ENCODE data around the gene TIMP3. TPM values are rescaled to one million over a fixed set of nuclear protein-coding genes. Genes with fewer than 3 reads are reported as not detected.

The TIMP3 gene
- total and polyA plus RNA-seq, 2 of the 4 experiments (the other 2 are of a cell fraction) = 98.8 to 179 TPM

DNA sequence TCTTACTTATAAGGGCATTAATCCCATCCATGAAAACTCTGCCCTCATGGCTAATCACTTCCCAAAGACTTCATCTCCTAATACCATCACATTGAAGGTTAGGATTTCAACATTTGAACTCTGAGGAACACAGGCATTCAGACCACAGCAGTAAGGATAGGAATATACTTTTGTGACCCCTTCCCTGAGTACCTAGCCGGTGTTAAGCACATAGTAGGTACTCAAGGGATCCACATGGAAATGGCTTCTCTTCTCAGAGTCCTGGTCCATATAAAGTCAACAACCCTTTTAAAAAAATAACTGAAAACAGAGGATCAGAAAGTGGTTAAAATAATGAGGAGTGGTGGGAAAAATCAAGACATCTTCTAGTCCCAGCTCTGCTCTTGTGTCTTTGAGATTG, 78.0 kb downstream of the TIMP3 start:
- no peak overlapping the region for H2BK15ac ChIP-seq (ENCODE audit: low read depth, low read length)
- H3K9me3 ChIP-seq (ENCODE audit: control insufficient read depth, insufficient read depth, low read length) = no peaks in the 10 kb centered on the region
- H3K27ac ChIP-seq (ENCODE audit: insufficient read depth, low read length) = no peak overlapping the region
- no peak overlapping the region for H3K9ac ChIP-seq (ENCODE audit: low read depth, low read length)
- H3K4ac ChIP-seq (ENCODE audit: low read depth, low read length) = no peak overlapping the region
- intact Hi-C loops (cut with micrococcal nuclease) (no loop called here), in situ Hi-C loops (cut with MboI; ENCODE audit: low sequenced_read_pairs) (no loop called here), dilution Hi-C loops (cut with HindIII; ENCODE audit: low sequenced_read_pairs, unreplicated experiment) (no loop called here)
- no peak overlapping the region for H2AK5ac ChIP-seq (ENCODE audit: low read depth, low read length)
- H3K18ac ChIP-seq (ENCODE audit: low read depth, low read length) = no peak overlapping the region
- ATAC-seq (ENCODE audit: low read depth) (no peak), DNase-seq (no peak)
- no peak overlapping the region for H3K14ac ChIP-seq (replicated peaks; ENCODE audit: low read depth, low read length)
- CTCF ChIA-PET = interaction anchor here (1.2 to 1.6 kb wide), 2 partner anchors 13 to 16 kb away, joined by 3 to 4 read pairs; no protein-coding TSS in a partner anchor
- H3K9me1 ChIP-seq (ENCODE audit: insufficient read depth, low read length) = no peaks in the 10 kb centered on the region
- H3K4me2 ChIP-seq (ENCODE audit: low read depth, low read length) = no peak overlapping the region
- no peak overlapping the region for H2AK9ac ChIP-seq (replicated peaks; ENCODE audit: low read depth, low read length, poor library complexity)
- H3K79me1 ChIP-seq (ENCODE audit: low read depth in 1 of 2, low read length in 2 of 2) = no peaks in the 10 kb centered on the region
- H3K27me3 ChIP-seq (ENCODE audit: control insufficient read depth, insufficient read depth, low read length) = peaks cover 46% of the 10 kb centered on the region
- H3K56ac ChIP-seq (ENCODE audit: extremely low read depth, insufficient read depth, low read length) = no peak overlapping the region
- no peak overlapping the region for H2BK120ac ChIP-seq (ENCODE audit: low read depth, low read length)
- H3K36me3 ChIP-seq (ENCODE audit: control insufficient read depth, insufficient read depth, low read length) = no peaks in the 10 kb centered on the region
- H2BK20ac ChIP-seq (ENCODE audit: low read depth, low read length) = no peak overlapping the region
- no peak overlapping the region for H3K4me3 ChIP-seq (ENCODE audit: insufficient read depth, low read depth, low read length)
- TF ChIP-seq BHLHE40 (IDR thresholded peaks at IDR 0.05; ENCODE audit: low read depth, low read length) (no peak), CTCF (conservative IDR thresholded peaks at IDR 0.05; ENCODE audit: low read depth, low read length) (no peak), SMC3 (IDR thresholded peaks at IDR 0.05; ENCODE audit: low read depth, low read length) (no peak), RCOR1 (IDR thresholded peaks at IDR 0.05; ENCODE audit: insufficient replicate concordance, low read length) (no peak), CHD1 (IDR thresholded peaks at IDR 0.05; ENCODE audit: low read depth, low read length) (no peak), ELK1 (IDR thresholded peaks at IDR 0.05; ENCODE audit: borderline replicate concordance, low read depth, low read length) (no peak), POLR2A (IDR thresholded peaks at IDR 0.05; ENCODE audit: low read depth, low read length) (no peak), MXI1 (IDR thresholded peaks at IDR 0.05; ENCODE audit: borderline replicate concordance, low read depth, low read length) (no peak), CEBPB (IDR thresholded peaks at IDR 0.05; ENCODE audit: low read depth, low read length) (no peak), FOS (IDR thresholded peaks at IDR 0.05; ENCODE audit: low read depth, low read length) (no peak), RAD21 (IDR thresholded peaks at IDR 0.05; ENCODE audit: low read length) (no peak)
- TF ChIP-seq, protein P1, sequence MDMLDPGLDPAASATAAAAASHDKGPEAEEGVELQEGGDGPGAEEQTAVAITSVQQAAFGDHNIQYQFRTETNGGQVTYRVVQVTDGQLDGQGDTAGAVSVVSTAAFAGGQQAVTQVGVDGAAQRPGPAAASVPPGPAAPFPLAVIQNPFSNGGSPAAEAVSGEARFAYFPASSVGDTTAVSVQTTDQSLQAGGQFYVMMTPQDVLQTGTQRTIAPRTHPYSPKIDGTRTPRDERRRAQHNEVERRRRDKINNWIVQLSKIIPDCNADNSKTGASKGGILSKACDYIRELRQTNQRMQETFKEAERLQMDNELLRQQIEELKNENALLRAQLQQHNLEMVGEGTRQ (IDR thresholded peaks at IDR 0.05; ENCODE audit: low read depth, low read length) = no peak
- H4K20me1 ChIP-seq (ENCODE audit: insufficient read depth, low read length) = no peaks in the 10 kb centered on the region
- H4K5ac ChIP-seq (ENCODE audit: low read depth, low read length) = no peak overlapping the region
- no peak overlapping the region for H4K91ac ChIP-seq (ENCODE audit: insufficient read depth, low read depth, low read length)
- no CpG with 5 or more reads among the region's 1 CpG for WGBS, 2 experiments (ENCODE audit: extremely low coverage in 2 of 2, insufficient read length in 1 of 2)
- H3K23ac ChIP-seq (ENCODE audit: low read depth, low read length) = no peak overlapping the region
- POLR2A ChIA-PET (ENCODE audit: unreplicated experiment) = no interaction called here
- BruUV-seq (replicated peaks) = no TSS peak
- no peak overlapping the region for H4K8ac ChIP-seq (ENCODE audit: low read depth in 2 of 2, low read length in 2 of 2)
- H3K4me1 ChIP-seq (ENCODE audit: control insufficient read depth, insufficient read depth, low read length) = peaks cover 2% of the 10 kb centered on the region; the same call in 1 of the 2 replicates
- no peak overlapping the region for H2BK5ac ChIP-seq (ENCODE audit: low read depth, low read length, poor library complexity, severe bottlenecking)
- no peak overlapping the region for H2AFZ ChIP-seq (replicated peaks; ENCODE audit: low read length, poor library complexity)

Data from IMR-90 (cell line).